Ishikawa (cell line): ENCODE results near the gene EEPD1.

Source experiments
- CEBPB ChIP-seq: IDR thresholded peaks from 2 replicates; pipeline ENCODE4 v1.6.1; 2012
- EGR1 ChIP-seq: IDR thresholded peaks from 2 replicates; pipeline ENCODE4 v1.6.1; 2012
- EP300 ChIP-seq: IDR thresholded peaks from 2 replicates; pipeline ENCODE4 v1.6.1; 2012; ENCODE audit warnings: borderline replicate concordance
- FOXM1 ChIP-seq: IDR thresholded peaks from 2 replicates; pipeline ENCODE4 v1.6.1; 2012; ENCODE audit warnings: low read depth, borderline replicate concordance
- MAX ChIP-seq: IDR thresholded peaks from 2 replicates; pipeline ENCODE4 v1.6.1; 2012
- NFIC ChIP-seq: IDR thresholded peaks from 2 replicates; pipeline ENCODE4 v1.6.1; 2012
- RAD21 ChIP-seq: IDR thresholded peaks from 2 replicates; pipeline ENCODE4 v1.6.1; 2012; ENCODE audit warnings: low read depth
- TAF1 ChIP-seq: IDR thresholded peaks from 2 replicates; pipeline ENCODE4 v1.6.1; 2012; ENCODE audit warnings: low read depth, mild to moderate bottlenecking
- TCF12 ChIP-seq: IDR thresholded peaks from 2 replicates; pipeline ENCODE4 v1.6.1; 2012; ENCODE audit warnings: low read depth
- TEAD4 ChIP-seq: IDR thresholded peaks from 2 replicates; pipeline ENCODE4 v1.6.1; 2012
- YY1 ChIP-seq: IDR thresholded peaks from 2 replicates; pipeline ENCODE4 v1.6.1; 2012; ENCODE audit warnings: low read depth
- TF ChIP-seq, protein P1 (sequence below): IDR thresholded peaks from 2 replicates; pipeline ENCODE4 v1.6.1; 2012; ENCODE audit warnings: low read depth, mild to moderate bottlenecking
- TF ChIP-seq, protein P2 (sequence below): IDR thresholded peaks from 2 replicates; pipeline ENCODE4 v1.6.1; 2012

DNA sequence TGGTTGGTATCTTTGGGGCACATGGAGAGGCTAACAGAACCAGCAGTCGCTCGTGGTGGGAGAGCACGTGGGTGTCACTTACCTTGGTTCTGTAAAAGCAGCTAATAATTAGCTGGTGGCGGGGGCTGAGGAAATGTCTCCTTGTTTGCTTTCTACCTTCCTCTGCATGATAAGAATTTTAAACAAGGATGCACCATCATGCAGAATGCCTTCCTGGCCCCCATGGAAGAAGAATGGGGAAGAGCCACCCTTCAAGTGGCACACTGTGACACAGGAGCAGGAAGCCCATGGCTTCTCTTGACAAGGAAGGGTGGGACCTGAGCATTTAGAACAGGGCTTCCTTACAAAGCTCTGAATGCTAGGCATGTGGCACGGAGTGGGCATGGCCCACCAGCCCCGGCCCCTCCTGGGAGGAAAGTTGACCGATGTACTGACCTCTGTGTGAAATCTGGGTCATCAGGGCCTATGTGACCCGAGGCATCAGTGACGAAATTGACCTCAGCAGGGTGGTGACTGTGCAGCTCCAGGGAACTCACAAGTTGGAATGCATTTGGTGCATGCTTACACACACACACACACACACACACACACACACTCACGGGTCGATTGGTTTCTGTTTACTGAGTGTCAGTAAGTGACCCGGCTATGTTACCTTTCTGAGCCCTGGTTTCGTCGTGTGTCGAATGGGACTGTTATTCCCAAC lies 119.7 kb downstream of the EEPD1 start:
- TF ChIP-seq, protein P1, sequence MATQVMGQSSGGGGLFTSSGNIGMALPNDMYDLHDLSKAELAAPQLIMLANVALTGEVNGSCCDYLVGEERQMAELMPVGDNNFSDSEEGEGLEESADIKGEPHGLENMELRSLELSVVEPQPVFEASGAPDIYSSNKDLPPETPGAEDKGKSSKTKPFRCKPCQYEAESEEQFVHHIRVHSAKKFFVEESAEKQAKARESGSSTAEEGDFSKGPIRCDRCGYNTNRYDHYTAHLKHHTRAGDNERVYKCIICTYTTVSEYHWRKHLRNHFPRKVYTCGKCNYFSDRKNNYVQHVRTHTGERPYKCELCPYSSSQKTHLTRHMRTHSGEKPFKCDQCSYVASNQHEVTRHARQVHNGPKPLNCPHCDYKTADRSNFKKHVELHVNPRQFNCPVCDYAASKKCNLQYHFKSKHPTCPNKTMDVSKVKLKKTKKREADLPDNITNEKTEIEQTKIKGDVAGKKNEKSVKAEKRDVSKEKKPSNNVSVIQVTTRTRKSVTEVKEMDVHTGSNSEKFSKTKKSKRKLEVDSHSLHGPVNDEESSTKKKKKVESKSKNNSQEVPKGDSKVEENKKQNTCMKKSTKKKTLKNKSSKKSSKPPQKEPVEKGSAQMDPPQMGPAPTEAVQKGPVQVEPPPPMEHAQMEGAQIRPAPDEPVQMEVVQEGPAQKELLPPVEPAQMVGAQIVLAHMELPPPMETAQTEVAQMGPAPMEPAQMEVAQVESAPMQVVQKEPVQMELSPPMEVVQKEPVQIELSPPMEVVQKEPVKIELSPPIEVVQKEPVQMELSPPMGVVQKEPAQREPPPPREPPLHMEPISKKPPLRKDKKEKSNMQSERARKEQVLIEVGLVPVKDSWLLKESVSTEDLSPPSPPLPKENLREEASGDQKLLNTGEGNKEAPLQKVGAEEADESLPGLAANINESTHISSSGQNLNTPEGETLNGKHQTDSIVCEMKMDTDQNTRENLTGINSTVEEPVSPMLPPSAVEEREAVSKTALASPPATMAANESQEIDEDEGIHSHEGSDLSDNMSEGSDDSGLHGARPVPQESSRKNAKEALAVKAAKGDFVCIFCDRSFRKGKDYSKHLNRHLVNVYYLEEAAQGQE: no peak
- TF ChIP-seq NFIC (no peak), RAD21 (no peak), EP300 (no peak), CEBPB (no peak), EGR1 (no peak), YY1 (no peak), MAX (no peak), FOXM1 (no peak), TAF1 (no peak), TEAD4 (no peak), TCF12 (no peak)
- TF ChIP-seq, protein P2, sequence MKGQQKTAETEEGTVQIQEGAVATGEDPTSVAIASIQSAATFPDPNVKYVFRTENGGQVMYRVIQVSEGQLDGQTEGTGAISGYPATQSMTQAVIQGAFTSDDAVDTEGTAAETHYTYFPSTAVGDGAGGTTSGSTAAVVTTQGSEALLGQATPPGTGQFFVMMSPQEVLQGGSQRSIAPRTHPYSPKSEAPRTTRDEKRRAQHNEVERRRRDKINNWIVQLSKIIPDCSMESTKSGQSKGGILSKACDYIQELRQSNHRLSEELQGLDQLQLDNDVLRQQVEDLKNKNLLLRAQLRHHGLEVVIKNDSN: no peak
